Measurements from ENCODE around the gene C16orf95.
A peak's percentile ranks its signal among the peaks of the same experiment; 100 is the strongest.

C16orf95 gene

DNA sequence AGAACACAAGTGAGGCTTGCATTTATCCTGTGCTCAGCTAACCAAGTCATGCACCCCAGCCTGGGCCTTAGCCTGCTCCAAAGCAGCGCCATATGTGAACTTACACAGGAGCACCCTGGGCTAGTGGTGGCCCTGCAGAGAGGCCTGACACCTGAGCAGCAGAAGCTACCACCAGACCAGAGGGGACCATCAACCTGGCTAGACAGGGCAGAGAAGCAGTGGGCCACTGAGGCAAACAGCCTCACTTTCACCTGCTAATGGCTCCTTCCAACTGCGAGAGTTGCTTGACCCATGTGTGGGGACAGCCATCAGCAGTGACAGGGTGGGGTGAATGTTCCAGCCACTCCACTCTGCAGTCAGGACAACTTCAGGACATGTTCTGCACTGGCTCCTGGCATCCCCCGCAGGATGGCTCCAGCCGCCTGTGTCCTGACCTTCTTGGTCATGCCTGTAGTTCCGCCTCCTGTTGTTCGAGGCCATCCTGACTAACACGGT lies 2.9 kb upstream of the C16orf95 start:
- DNase-seq (ENCODE audit: low read depth, low spot score), result no peak
- no peak overlapping the region for H3K27ac ChIP-seq

GRCh38 chr16:87319011-87319410 lies 1.8 kb upstream of the C16orf95 start:
- no peak overlapping the region for H3K27ac ChIP-seq
- no peak for DNase-seq (ENCODE audit: low read depth, low spot score)

- peak overlapping the region; percentile 77 for H3K27ac ChIP-seq
- DNase-seq (ENCODE audit: low read depth, low spot score), result no peak
Measured at GRCh38 chr16:87317750-87318644, 805 bp upstream of the C16orf95 start.

DNA sequence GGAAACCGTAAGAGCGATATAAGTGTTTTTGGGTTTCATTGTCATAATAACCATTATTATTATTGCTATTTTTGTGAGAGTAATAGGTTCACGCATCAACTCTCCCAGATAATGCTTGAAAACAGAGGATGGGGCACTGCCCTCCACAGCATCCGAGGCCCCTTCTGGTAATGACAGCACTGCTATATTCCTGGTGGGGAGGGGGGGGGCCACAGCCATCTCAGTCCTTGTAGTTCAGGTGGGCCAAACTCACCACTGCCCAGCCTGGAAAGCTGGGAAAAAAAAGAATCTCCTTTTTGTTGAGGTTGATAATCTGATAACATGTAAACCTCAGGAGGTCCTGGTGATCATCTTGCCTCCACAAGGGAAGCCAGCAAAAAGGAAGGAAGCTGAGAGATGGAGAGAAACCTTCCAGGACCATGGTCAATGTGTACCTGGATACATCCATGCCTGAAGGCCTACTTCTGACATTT lies 706 bp downstream of the C16orf95 start:
- DNase-seq (ENCODE audit: low read depth, low spot score), result no peak
- H3K27ac ChIP-seq, result peak overlapping the region; percentile 77

DNA sequence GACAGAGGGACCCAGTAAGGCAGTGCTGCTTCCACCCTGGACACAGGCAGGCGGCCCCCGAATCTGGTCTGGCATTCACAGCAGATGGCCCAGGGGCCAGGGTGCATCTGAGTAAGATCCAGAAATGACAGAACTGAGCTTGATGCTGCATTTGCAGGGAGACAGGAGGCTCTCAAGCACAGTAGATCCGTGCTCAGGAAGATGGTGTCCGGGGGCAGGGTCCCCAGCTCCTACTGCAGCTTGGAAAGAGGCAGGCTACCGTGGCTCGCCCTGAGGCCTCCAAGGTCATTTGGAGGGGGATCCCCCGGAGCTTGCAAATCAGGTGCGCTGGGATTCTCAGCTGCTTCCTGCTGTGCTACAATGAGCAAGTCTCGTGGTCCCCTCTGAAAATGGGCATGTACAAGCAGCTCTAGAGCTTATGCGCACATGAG lies 2.2 kb downstream of the C16orf95 start:
- DNase-seq (ENCODE audit: low read depth, low spot score), result no peak
- H3K27ac ChIP-seq, result no peak overlapping the region

- DNase-seq (ENCODE audit: low read depth, low spot score), result no peak
- no peak overlapping the region for H3K27ac ChIP-seq
Measured at GRCh38 chr16:87312008-87312407, 5.2 kb downstream of the C16orf95 start.

DNA sequence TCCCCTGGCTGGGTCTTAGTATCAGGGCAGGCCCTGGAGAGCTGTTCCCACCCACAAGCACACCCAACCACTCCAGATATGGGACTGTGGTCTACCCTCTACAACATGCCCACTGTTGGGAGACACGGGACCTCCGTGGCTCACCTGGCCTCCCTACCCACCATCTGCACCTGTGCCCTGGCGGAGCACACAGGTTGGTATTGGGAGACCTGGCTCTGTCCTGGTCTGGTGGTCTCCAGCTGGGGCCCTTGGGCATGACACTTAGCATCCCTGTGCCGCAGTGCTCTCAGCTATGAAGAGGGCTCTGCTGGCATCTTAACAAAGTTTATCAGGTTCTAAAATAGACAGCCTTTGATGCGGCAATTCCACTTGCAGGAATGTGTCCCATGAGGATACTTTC lies 5.8 kb downstream of the C16orf95 start:
- H3K27ac ChIP-seq, result no peak overlapping the region
- no peak for DNase-seq (ENCODE audit: low read depth, low spot score)

DNA sequence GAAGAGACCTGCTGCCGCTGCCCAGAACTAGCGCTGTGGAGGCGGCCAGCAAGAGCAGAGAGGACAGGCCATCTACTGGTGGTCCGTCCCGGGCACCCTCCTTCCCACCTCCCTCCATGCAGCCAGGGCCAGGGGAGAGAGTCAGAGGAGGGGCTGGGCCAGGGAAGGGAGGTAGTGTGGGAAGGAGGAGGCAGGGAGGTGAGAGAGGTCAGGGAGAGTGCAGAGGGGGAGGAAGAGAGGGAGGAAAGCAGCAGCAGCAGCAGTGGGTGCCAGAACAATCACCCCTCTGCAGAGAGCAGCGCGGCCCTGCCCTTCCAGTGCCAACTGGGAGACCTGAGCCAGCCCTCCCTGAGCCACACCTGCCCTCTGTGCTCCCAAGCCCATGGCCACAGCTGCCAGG lies 6.6 kb downstream of the C16orf95 start:
- H3K27ac ChIP-seq, result no peak overlapping the region
- no peak for DNase-seq (ENCODE audit: low read depth, low spot score)

DNA sequence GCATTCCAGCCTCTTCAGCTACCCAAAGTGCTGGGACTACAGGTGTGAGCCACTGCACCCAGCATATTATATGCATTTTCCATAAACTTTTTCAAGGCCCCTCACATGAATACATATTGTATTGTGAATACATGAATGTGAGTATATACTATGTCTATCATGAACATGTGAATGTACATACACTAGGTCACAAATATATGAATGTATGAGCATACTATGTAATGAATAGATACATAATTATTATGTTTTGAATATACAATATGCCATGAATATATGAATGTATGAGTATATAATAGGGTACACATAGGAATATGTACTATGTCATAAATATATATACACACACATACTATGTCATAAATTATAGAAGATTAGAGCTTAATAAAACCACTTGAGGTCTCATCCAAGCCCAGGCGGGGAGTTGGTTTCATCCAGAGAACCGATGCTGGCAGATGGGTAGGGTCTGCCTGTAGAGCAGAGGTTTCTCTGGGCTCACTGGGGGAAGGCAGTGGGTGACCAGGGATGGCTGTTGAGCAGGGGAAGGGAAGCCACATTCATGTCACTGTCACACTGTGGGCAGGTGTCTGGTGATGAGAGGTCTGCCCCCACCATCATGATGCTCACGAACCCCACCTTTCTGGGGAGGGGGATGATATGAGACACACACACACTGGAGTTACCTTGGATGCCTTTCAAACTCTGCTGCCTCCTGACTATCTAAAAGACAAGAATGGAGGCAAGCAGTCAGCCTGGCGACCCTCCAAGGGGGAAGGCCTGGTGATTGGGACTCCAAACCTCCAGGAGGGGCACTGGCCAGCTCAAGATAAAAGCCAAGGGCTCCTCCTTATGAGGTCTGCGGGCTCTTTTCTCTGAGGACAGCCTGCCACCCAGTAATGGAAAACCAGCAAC lies 7.3 kb downstream of the C16orf95 start:
- DNase-seq (ENCODE audit: low read depth, low spot score), result no peak

DNA sequence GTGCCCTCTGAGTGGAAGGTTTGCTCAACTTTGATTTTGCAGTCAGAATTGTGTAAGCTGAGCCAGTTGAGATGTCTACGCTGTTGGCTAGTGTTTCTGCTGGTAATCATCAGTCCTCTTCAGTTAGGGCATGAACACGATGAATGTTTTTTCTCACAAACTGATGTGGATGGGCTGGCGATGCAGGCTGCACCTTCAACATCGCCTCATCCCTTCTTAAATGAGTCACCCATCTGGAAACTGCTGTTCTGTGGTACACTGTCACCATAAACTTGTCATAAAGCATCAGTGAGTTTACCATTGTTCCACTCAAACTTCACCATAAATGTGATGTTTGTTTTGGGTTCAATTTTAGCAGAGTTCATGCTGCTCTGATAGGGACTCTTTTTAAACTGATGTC lies 8.4 kb downstream of the C16orf95 start:
- no peak overlapping the region for H3K27ac ChIP-seq
- no peak for DNase-seq (ENCODE audit: low read depth, low spot score)

More for the DNA sequence above, 7.3 kb downstream of the C16orf95 start:
- H3K27ac ChIP-seq, result no peak overlapping the region

GRCh38 chr16:87306516-87306915 lies 10.7 kb downstream of the C16orf95 start:
- DNase-seq (ENCODE audit: low read depth, low spot score), result no peak
- no peak overlapping the region for H3K27ac ChIP-seq

GRCh38 chr16:87305505-87306391 lies 11.4 kb downstream of the C16orf95 start:
- H3K27ac ChIP-seq, result no peak overlapping the region
- DNase-seq (ENCODE audit: low read depth, low spot score), result no peak

DNA sequence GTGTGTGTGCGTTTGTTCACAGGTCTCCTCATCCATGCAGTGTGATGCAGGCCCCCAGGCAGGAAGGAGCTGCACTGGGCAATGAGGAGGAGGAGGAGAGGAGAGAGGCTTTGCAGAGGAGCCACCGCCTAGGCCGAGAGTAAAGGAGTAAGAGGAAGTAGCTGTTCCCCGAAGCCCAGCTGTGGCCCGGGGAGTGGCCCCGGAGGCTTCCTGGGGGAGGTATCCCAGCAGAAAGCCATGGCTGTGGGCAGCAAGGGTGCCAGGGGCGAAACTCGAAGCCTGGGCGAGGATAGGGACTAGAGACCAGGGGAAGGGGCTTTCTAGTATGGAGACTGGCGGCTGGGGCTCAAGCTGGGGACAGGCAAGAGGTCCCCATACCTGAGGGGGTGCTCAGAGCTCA lies 12.2 kb downstream of the C16orf95 start:
- DNase-seq (ENCODE audit: low read depth, low spot score), result no peak
- H3K27ac ChIP-seq, result no peak overlapping the region

GRCh38 chr16:87303962-87304521 lies 13.2 kb downstream of the C16orf95 start:
- H3K27ac ChIP-seq, result no peak overlapping the region
- no peak for DNase-seq (ENCODE audit: low read depth, low spot score)

GRCh38 chr16:87303431-87303930 lies 13.7 kb downstream of the C16orf95 start:
- no peak overlapping the region for H3K27ac ChIP-seq
- DNase-seq (ENCODE audit: low read depth, low spot score), result no peak

- no peak for DNase-seq (ENCODE audit: low read depth, low spot score)
- H3K27ac ChIP-seq, result no peak overlapping the region
Measured at GRCh38 chr16:87298857-87299465, 18.2 kb downstream of the C16orf95 start.

DNA sequence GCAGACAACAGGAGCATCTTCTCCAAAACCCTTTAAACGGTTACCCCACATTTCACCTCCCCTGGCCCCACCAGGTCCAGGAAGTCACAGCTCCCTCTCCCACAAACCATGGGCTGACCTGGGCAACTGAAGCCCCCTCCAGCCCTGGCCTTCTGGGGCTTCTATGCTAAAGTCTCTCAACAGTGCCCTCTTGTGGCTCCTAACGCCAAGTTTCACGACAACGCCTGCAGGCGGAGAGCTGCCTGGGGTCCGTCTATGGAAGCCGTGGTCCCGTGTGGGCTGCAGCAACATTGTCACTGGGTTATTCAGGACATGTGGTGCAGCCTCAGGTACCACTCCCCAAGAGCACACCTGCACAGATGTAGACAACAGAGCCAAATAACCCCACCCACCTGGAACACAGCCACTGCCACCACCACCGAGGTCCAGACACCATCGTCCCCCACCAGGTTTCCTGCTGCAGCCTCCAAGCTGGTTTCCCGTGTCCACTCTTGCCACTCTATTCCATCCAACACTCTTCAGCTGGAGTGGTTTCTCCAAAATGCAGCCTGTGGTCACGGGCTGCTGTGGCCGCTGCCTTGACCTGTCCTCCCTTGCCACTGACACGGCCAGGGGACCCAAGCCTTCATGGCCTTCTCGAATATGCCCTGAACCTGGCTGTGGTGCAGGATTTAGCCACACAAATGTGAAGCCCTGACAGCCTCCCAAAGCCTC lies 19.1 kb downstream of the C16orf95 start:
- DNase-seq (ENCODE audit: low read depth, low spot score), result no peak
- no peak overlapping the region for H3K27ac ChIP-seq

- H3K27ac ChIP-seq, result no peak overlapping the region
- no peak for DNase-seq (ENCODE audit: low read depth, low spot score)
Measured at GRCh38 chr16:87297407-87297806, 19.8 kb downstream of the C16orf95 start.
